ENCODE results near the gene PTPRN2. TPM values are rescaled to one million over a fixed set of nuclear protein-coding genes. Genes with fewer than 3 reads are reported as not detected.

PTPRN2 gene
- polyA plus RNA-seq, 1 of the 3 experiments (the other 2 are of a cell fraction): 4.0 TPM

- Histone ChIP-seq H3K9me2 (no peaks in the 10 kb centered on the region), H3K9me3 (no peaks in the 10 kb centered on the region), H3K36me3 (replicated peaks in 1 of 2; ENCODE audit: control insufficient read depth in 1 of 2, insufficient read depth in 2 of 2, low read length in 1 of 2) (no peaks in the 10 kb centered on the region), H3K27me3 (ENCODE audit: insufficient read depth) (no peaks in the 10 kb centered on the region), H3K4me2 (no peak overlapping the region), H3K9ac (no peak overlapping the region), H3K79me2 (ENCODE audit: insufficient read depth) (no peaks in the 10 kb centered on the region), H3K4me1 (ENCODE audit: control insufficient read depth in 1 of 2, insufficient read depth in 2 of 2, low read depth in 1 of 2, low read length in 1 of 2) (peaks cover 0 to 14% of the 10 kb centered on the region in 2 experiments; a peak in 1 of 4 replicates), H3K4me3 (ENCODE audit: low read depth in 2 of 2, low read length in 1 of 2) (no peak overlapping the region), H2AFZ (ENCODE audit: low read depth) (no peak overlapping the region), H4K20me1 (ENCODE audit: insufficient read depth) (no peaks in the 10 kb centered on the region), H3F3A (replicated peaks; ENCODE audit: insufficient read depth) (no peaks in the 10 kb centered on the region), H3K27ac (ENCODE audit: low read depth in 2 of 2, low read length in 1 of 2) (no peak overlapping the region)
- POLR2A ChIA-PET: interaction anchor here (0.6 kb wide), 1 partner anchor 753 kb away, joined by 3 read pairs; no protein-coding TSS in a partner anchor
- WGBS (ENCODE audit: low lambda C conversion rate): 87% methylated on average over 28 of the region's 43 CpGs
- no peak for TF ChIP-seq NFIC (IDR thresholded peaks at IDR 0.05; ENCODE audit: borderline replicate concordance)
- TF ChIP-seq, protein P1, sequence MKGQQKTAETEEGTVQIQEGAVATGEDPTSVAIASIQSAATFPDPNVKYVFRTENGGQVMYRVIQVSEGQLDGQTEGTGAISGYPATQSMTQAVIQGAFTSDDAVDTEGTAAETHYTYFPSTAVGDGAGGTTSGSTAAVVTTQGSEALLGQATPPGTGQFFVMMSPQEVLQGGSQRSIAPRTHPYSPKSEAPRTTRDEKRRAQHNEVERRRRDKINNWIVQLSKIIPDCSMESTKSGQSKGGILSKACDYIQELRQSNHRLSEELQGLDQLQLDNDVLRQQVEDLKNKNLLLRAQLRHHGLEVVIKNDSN (IDR thresholded peaks at IDR 0.05; ENCODE audit: borderline replicate concordance, low read depth): no peak
- TF ChIP-seq, protein P2, sequence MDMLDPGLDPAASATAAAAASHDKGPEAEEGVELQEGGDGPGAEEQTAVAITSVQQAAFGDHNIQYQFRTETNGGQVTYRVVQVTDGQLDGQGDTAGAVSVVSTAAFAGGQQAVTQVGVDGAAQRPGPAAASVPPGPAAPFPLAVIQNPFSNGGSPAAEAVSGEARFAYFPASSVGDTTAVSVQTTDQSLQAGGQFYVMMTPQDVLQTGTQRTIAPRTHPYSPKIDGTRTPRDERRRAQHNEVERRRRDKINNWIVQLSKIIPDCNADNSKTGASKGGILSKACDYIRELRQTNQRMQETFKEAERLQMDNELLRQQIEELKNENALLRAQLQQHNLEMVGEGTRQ (IDR thresholded peaks at IDR 0.05; ENCODE audit: borderline replicate concordance, low read depth, low read length): no peak
- no peak for TF ChIP-seq MEF2A (IDR thresholded peaks at IDR 0.05; ENCODE audit: borderline replicate concordance, low read depth)
- no peak for TF ChIP-seq CTCF (IDR thresholded peaks at IDR 0.05)
- no peak for TF ChIP-seq JUND (IDR thresholded peaks at IDR 0.05)
- TF ChIP-seq GABPA (IDR thresholded peaks at IDR 0.05; ENCODE audit: low read depth): no peak
- TF ChIP-seq YY1 (IDR thresholded peaks at IDR 0.05; ENCODE audit: low read depth): no peak
- TF ChIP-seq, protein P3, sequence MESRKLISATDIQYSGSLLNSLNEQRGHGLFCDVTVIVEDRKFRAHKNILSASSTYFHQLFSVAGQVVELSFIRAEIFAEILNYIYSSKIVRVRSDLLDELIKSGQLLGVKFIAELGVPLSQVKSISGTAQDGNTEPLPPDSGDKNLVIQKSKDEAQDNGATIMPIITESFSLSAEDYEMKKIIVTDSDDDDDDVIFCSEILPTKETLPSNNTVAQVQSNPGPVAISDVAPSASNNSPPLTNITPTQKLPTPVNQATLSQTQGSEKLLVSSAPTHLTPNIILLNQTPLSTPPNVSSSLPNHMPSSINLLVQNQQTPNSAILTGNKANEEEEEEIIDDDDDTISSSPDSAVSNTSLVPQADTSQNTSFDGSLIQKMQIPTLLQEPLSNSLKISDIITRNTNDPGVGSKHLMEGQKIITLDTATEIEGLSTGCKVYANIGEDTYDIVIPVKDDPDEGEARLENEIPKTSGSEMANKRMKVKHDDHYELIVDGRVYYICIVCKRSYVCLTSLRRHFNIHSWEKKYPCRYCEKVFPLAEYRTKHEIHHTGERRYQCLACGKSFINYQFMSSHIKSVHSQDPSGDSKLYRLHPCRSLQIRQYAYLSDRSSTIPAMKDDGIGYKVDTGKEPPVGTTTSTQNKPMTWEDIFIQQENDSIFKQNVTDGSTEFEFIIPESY (IDR thresholded peaks at IDR 0.05; ENCODE audit: borderline replicate concordance, low read depth): no peak
- no peak for TF ChIP-seq SIN3A (IDR thresholded peaks at IDR 0.05; ENCODE audit: borderline replicate concordance, low read depth, low read length)
- TF ChIP-seq TEAD4 (IDR thresholded peaks at IDR 0.05; ENCODE audit: borderline replicate concordance, insufficient read depth): no peak
- no peak for TF ChIP-seq PBX3 (IDR thresholded peaks at IDR 0.05)
- DNase-seq: no peak
- CTCF ChIA-PET: no interaction called here
These were observed 926.5 kb downstream of the PTPRN2 start for GRCh38 chr7:157660971-157661610.
